Right lobe of liver (tissue), 4 donors: ENCODE measurements around the gene PRCP.

ENCODE experiments used
- CTCF ChIP-seq, 4 donors: fragments of 200-600 bp in 3 of 4; fragments of 450-650 bp in 1 of 4; IDR thresholded peaks; one replicate each; pipeline versions ENCODE4 v1.5.1 to v1.8.0; 2016 to 2022; ENCODE audit warnings: antibody characterized with exemption in 4 of 4, mild to moderate bottlenecking in 2 of 4
- POLR2A ChIP-seq: fragments of 450-650 bp; IDR thresholded peaks from one replicate; pipeline ENCODE4 v1.6.1; 2017; ENCODE audit warnings: antibody characterized with exemption, mild to moderate bottlenecking
- donor health status: DM: no; HTN: no; CAD: no.
- donor health status: DM: no; HTN: no; CAD: no.
- donor health status: DM: no; HTN: yes; CAD: no.

GRCh38 chr11:82898241-82898640 is 2.0 kb downstream of the PRCP start:
- no peak for TF ChIP-seq CTCF (IDR thresholded peaks at IDR 0.05)
- no peak for TF ChIP-seq POLR2A
